Measurements from ENCODE around the gene KLK14.

GRCh38 chr19:51083181-51083580 is 494 bp upstream of the KLK14 start:
- TF ChIP-seq EZH2 (IDR thresholded peaks at IDR 0.05; ENCODE audit: insufficient read depth, poor library complexity, severe bottlenecking) (no peak), EZH2phosphoT487 (IDR thresholded peaks at IDR 0.05; ENCODE audit: insufficient read depth, low read depth) (no peak)
